CD4-positive, alpha-beta T cell treated with Interleukin-17A for 1 hour (primary cell): ENCODE data around the gene ZFP62.

Source experiments
- DNase-seq: peaks from one replicate; pipeline ENCODE4 v3.0.0-alpha.2; 2020

ZFP62 gene

DNA sequence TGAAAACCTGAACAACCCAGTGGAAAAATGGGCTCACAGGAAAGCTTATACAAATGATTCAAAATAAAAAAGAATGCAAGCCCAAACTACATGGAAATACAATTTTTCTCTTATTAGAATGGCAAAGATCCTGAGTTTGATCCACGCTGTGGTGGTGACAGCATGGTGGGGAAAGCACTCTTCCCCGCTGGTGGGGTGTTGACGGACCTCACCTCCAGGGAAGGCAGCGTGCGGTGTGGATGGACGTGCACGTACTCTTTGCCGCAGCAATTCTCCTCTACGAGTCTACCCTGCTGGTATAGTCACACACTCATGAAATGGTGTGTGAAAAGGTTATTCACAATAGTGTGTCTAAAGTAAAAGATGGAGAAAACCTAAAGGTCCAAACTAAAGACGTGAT is 5.9 kb upstream of the ZFP62 start:
- DNase-seq, result no peak

DNA sequence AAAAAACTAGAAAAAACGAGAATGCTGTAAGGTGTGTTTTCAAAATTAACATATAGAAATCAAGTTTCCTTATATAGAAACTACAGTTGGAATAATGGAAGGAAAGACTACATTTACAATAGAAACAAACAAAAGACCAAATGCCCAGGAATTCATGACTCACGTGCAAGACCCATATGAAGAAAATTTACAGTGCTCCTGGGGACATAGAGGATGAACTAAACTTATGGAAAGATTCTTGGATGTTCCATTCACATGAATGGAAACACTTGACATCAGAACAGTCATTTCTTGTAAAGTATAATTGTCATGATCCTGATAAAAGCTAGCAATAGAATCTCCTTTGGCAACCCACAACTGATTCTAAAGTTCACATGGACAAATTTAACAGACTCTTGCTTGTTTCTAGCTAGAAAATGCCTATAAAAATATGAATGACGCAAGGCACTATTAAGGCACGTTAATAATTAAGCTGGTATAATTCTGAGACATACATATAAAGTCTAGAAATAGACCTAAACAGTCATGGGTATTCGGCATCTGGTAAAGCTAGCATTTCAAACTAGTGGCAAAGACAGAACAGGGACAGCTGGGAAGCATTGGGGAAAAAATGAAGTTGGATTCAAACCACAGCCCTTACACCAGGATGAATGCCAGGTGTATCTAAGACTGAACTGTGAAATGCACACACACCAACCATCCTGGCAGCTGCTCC is 5.1 kb upstream of the ZFP62 start:
- DNase-seq, result no peak

DNA sequence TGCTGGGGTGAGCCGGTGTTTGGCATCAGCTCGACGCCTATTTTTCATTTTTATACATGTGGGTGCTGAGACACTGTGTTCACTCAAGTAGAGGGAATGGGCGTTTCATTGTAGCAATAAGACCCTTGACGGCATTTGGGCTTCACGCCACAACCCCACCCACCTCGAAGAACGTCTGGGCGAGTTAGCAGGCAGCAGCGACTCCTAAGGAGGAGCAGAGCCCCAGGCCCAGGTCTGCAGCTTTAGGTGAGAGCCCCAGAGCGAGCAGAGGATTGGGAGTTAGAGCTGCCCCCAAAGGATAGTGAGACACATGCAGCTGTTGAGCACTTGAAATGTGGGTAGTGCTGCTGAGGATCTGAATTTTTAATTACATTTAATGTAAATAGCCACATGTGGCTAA is 1.6 kb upstream of the ZFP62 start:
- DNase-seq, result no peak

DNA sequence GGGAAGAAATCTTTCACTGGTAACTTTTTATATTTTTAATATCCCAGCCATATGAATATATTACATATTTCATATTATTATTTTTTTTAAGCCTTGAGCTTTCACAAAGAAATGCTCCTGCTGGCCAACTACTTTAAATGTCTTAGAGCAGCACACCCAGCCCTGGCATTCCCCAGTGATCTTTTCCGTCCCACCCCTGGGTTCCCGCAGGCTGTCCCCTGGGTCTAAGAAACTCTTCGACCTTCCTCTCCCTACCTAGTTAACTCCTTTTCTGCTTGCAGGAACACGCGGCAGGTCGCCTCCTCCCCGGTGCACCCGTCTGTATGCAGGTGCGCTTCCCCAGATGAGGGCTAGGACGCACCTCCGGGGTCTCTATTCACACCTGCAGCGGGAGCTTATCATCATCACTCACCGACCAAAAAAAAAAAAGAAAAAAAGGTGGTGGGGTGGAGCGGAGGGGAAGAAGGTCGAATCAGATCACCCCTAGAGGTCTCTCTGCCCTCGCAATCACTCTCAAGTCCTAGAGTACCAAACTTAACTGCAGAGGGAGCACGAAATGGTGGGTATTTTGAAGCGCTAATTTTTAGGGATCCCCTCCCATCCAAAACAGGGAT is 696 bp downstream of the ZFP62 start:
- DNase-seq, result peak; percentile 79

DNA sequence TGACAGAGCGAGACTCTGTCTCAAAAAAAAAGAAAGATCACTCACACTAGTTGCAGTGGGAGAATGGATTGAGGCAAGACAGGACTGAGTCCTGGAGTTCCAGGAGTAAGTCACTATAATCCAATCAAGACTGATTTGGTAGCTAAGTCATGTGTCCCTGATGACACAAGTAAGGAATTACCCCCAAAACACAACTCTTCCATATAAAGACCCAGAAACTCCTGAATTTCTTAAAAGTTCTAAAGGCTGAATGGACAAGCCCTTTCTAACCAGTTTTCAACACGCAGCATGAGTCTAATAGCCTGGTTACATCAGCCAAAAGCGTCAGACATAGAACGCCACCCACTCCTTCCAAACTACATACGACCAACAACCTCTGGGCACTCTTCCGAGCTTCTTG is 2.5 kb downstream of the ZFP62 start:
- DNase-seq, result no peak

DNA sequence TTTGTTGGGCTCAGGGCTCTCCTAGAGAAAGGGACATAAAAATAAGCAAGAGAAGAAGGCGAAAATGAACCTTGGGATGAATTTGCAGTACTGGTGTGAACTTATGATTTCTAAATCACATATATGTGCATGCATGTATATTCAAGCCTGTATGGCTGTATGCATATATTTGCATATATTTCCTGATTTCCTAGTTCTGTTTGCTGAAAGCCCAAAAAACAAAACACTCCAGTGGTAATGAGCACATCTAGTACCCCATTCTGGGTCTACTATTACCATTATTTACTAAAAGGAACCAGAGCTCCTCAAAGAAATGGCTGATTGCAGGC is 7.3 kb downstream of the ZFP62 start:
- DNase-seq, result no peak

DNA sequence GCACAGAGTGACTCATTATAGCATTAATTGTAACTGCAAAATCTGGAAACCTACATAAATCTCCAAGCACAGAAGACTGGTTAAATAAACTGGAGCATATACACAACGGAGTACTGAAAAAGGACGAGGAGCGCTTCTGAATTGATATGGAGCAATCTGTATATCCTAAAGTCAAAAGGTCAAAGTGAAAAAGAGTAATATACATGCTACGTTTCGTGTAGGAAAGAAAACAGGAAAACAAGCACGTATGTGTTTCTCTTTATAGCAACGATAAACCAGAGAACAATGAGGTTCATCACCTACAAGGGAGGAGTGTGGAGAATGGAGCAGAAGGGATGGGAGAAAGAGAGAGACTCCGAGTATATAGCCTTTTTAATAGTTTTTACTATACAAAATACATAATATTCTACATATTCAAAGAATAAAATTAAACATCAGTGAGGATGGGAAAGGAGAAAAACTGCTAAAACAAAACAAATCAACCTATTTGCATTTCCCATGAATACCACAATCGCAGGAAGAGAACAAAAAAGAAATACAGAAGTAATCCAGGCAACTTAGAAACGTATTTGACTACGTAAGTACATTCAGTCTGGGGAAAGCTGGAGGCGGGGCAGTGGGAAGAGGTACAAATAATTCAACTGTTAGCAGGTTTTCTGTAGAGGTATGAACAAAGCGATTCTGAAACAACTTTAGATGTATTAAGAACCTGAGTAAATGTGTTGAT is 7.8 kb downstream of the ZFP62 start:
- DNase-seq, result no peak

DNA sequence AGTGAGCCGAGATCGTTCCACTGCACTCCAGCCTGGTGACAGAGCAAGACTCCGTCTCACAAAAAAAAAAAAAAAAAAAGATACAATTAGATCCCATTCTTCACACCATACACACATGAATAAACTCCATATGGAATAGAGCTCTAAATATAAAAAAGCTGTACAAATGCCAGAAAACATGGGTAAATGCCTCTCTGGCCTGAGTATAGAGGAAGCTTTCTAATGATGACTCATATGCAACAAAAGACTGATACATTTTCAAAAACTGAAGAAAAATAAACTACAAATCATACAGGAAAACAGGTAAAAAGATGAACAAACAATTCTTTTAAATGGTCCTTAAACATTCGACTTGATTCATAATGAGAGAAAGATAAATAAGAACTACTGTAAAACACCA is 8.6 kb downstream of the ZFP62 start:
- DNase-seq, result no peak

DNA sequence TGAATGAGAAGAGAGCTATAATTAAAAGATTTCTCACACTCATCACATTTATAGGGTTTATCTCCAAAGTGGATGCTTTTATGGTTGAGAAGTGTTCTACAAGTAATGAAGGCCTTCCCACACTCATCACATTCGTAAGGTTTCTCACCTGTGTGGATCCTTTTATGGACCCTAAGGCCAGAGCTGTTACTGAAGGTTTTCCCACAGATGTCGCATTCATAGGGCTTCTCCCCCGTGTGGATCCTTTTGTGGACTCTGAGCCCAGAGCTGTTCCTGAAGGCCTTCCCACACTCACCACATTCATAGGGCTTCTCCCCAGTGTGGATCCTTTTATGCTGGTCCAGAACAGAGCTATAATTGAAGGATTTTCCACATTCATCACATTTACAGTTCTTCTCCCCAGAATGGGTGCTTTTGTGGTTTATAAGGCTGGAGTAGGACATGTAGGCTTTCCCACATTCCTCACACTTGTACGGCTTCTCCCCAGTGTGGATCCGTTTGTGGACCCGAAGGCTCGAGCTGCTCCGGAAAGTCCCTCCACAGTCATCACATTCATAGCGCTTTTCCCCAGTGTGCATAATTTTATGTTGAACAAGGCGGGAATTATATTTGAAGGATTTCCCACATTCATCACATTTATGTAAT is 10.5 kb downstream of the ZFP62 start:
- no peak for DNase-seq

DNA sequence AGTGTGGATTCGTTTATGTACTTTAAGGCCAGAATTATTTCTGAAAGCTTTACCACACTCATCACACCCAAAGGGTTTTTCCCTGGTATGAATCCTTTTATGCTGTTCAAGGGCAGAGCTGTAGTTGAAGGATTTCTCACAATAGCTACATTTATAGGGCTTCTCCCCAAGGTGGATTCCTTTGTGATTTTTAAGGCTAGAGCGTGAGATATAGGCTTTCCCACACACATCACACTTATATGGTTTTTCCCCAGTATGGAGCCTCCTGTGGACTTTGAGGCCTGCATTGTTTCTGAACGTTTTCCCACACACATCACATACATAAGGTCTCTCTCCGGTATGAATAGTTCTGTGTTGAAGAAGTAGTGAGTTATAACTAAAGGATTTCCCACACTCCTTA is 11.2 kb downstream of the ZFP62 start:
- DNase-seq, result no peak

DNA sequence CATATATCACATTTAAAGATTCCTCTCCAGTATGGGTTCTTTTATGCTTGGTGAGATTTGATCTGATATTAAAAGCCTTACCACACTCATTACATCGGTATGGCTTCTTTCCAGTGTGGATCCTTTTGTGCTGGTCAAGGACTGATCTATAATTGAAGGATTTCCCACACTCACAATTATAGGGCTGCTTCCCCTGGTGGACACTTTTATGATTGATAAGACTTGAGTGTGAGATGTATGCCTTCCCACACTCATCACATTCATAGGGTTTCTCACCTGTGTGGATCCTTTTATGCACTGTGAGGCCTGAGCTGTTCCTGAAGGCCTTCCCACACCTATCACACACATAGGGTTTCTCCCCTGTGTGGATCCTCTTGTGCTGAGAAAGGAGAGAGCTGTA is 12.2 kb downstream of the ZFP62 start:
- DNase-seq, result no peak

DNA sequence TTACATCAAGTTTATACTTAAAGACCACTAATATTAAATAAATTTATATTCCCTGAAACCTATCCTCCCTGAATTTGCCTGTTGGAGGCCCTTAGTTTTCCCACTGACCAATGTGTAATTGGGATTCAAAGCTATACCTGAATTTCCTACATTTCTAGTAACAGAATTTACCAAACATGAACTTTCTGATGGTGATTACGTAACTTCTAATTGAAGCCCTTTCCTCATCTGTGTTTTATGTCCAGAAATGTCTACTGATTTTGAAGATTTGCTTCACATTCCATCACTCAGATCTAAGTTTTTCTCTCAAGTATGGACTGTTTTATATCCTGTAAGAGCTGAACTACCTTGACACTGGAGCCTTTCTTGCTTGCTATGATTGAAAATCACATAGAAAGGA is 12.8 kb downstream of the ZFP62 start:
- no peak for DNase-seq

DNA sequence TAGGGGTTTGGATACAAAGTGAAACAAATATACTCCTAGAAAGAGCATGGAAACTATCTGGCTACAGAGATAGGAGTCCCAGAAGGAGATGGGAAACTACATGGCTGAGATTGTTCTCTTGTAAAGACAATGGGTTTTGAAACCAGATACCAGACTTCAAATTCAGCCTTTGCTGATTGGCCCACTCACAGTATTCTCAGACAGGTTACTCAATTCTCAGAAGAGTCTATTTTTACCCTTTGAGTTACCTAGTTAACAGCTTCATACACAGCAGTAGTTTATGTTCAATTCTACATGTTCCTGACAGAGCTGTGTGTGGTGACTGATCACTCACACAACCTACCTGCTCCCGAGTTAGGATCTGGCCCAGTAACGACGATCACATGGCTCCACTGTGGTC is 14.1 kb downstream of the ZFP62 start:
- no peak for DNase-seq

DNA sequence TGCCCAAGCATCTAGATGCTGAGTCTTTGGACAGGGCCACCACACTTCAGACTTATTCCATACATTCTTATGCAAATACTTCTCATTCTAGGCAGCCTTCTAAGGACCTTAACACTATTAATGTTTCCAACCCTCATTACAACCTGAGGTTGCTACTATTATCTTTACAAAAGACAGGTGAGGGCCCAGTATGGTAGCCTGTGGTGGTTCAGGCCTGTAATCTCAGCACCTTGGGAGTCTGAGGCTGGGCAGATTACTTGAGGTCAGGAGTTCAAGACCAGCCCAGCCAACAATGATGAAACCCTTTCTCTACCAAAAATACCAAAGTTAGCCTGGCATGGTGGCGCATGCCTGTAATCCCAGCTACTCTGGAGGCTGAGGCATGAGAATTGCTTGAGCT is 16.2 kb downstream of the ZFP62 start:
- DNase-seq, result no peak

DNA sequence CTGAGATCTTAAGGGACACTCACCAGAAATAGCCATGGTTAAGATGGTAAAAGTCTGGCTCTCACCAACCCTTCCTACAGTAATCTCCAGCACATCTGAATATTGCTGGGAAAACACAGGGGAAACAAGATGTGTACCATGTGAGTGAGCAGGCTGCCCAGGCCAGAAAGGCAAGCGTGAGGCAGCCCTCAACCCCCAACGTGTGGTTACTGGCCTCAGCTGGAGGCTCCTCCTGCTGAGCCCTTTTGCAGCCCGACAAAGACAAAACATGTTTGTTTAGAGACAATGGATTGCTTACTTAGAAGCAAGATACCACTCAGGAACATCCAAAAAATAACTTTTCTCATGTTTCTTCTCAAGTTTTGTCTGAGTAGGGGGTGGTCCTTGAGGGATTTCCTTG is 16.6 kb downstream of the ZFP62 start:
- no peak for DNase-seq

DNA sequence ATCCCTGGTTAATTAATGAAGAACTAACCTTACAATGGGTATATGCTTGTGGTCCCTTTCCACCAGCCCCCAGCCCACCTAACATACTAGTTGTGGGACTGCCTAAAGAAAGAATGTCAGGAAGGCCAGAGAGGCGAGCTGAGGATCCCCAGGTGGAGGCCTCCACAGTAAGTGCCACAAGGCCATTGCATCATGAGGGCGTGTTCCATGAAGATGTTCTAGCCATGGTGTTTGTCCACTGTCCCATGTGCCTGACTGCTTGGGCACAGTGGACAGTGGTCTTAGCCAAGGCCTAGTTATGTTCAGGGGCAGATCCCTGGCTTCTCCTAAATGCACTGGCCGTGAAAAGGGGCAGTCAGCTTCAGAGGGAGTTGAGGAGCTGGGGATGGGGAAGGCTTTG is 21.1 kb downstream of the ZFP62 start:
- DNase-seq, result no peak

DNA sequence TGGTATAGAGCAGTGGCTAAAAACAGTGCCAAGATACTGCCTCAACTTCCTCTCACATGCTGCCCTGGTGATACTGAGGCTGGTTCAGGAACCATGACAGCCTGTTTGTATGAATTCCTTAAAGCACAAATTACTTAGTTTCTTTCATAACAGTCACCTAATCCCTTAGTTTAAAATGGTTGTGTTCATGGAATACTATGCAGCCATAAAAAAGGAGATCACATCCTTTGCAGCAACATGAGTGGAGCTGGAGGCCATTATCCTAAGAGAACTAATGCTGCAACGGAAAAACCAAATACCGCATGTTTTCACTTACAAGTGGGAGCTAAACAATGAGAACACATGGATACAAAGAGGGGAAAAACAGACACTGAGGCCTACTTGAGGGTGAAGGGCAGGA is 21.8 kb downstream of the ZFP62 start:
- no peak for DNase-seq

DNA sequence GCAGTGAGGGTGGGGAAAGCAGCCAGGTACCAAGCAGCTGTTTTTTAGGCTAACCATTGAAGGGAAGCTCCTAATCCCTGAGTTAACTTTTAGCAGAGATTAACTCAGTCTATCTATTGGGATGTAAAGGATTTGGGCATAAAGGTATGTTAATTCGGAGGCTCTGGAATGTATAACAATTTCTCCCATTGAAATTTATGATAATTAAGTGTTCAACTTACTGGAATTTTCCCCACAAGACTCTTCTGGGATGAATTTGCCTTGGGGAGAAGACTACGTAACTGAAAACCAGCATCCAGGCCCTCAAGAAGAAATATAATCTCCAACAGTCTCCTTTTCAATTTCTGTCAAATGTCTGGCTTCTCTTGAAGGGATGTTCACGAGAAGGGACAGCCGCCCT is 23.6 kb downstream of the ZFP62 start:
- no peak for DNase-seq

DNA sequence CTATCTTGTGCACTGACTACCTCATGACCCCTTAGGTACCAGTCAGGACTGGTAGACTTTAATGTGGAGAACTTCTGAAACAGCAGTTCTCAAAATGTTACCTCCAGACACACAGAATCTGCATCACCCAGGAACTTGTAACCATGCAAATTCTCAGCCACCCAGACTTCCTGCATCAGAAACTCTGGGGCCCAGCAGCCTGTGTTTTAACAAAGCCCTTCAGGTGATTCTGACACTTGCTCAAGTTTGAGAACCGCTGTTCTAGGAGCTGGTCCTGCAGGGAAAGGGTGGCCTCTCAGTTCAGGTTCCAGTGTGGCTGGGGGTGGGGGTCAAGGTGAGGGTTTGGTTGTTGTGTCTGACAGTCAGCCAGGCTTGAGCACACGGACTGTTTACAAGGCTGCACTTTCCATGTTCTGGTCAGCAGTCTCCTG is 28.4 kb downstream of the ZFP62 start:
- peak; percentile 53 for DNase-seq

DNA sequence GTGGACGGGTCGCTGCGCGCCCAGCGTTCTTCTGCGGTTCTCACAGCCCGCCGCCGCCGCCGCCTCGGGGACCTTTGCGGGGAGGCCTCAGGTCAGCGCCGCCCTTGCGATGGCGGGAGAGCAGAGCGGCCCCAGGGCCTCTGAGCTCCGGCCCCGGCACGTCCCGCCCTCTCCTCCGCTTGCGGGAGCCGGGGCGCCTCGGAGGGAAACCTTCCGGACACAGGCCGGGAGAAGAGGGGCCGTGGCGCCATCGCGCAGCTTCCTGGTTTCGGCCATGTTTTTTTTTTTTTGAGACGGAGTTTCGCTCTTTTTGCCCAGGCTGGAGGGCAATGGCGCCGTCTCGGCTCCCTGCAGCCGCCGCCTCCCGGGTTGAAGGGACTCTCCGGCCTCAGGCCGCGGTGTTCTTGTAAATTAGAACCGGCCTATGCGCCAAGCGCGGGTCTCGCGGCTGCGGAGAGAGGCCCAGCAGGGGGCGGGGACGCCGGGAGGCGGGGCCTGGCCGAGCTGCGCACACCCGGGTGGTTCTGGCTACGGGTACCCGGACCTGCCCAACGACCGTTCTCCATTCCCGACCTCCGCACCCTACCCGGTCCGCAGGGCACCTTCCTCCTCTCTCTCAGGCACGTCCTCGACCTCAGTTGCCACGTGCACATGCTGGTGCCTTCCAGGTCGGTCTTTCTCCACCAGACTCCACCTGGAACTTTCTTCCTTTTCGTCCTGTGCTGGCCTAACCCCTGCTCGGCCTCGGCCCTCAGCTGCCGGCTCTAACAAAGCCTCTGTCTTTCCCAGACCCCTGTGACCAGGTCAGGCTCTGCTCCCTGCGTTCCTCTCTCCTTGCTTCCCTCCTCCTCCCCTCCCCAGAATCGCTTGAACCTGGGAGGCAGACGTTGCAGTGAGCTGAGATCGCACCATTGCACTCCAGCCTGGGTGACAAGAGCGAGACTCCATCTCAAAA is 29.7 kb downstream of the ZFP62 start:
- DNase-seq, result peak; percentile 79

DNA sequence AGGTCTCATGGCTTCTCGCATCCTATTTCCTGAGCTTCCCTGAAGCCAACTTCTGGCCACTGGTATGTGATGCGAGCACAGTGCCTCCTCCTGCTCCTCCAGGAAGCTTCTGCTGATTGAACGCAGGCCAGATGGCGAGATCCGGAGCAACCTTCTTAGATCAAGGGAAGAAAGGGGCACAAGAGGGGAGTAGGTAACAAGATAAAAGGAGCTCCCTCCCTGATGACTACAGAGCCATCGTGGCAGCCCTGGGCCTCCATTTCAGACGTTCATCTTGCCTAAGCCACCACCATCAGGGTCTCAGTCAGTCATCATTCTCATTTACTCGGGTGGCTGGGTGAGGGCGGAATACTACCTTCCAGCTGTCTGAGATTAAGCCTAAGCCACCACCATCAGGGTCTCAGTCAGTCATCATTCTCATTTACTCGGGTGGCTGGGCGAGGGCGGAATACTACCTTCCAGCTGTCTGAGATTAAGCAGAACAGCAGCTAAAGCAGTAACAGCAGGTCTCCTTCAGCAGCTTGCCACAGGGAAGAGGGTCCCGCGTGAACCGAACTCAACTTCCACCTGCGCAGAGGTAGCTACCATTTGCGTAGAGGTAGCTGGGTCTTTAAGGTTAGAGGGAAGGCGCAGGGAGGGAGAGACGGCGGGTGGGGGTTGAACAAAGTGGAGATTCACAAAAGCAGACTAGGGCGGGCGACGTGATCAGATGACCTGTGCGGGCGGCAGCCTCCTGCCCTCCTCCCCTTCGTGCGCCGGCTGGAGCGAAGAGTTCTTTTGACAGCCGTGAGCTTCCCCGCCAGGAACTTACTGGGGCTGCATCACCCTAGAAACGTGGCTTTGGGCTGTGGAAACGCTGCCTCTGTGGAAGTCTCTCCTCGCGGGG is 30.6 kb downstream of the ZFP62 start:
- DNase-seq, result peak; percentile 81

DNA sequence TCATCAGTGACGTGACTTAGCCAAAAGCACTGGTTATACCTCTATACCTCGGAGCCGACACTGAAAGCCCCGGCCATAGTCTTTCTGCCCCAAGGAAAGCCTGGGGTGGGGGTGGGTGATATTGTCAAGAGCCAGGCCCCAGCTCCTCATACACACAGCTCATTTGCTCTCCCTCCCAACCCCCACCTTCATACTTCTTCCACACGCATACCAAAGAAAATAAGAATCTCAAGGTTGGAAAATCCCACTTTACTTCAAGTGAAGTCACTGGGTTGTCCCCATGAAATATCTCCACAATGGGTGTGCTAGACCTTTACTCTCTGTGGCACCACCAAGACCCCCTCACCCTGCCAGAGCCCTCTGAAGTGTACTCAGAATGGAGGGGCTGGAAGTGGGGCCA is 31.4 kb downstream of the ZFP62 start:
- no peak for DNase-seq
